Kidney capillary endothelial cell (primary cell): ENCODE data around the gene TGFBR2.
A peak's percentile ranks its signal among the peaks of the same experiment; 100 is the strongest.

Experiments
- DNase-seq: peaks from one replicate; pipeline ENCODE4 v3.0.0-alpha.2; 2018; ENCODE audit warnings: low spot score

TGFBR2 gene

GRCh38 chr3:30693470-30694120 lies 87.2 kb downstream of the TGFBR2 start:
- DNase-seq: peak; percentile 77

- no peak for DNase-seq
Observed at GRCh38 chr3:30694148-30694547, 87.7 kb downstream of the TGFBR2 start.

GRCh38 chr3:30694668-30695067 lies 88.3 kb downstream of the TGFBR2 start:
- no peak for DNase-seq

GRCh38 chr3:30695302-30696061 lies 89.1 kb downstream of the TGFBR2 start:
- no peak for DNase-seq

GRCh38 chr3:30696403-30696819 lies 90.0 kb downstream of the TGFBR2 start:
- DNase-seq: no peak

- DNase-seq: no peak
Observed at GRCh38 chr3:30696896-30697295, 90.5 kb downstream of the TGFBR2 start.

GRCh38 chr3:30698549-30698948 lies 92.1 kb downstream of the TGFBR2 start:
- DNase-seq: no peak

- DNase-seq: no peak
Observed at GRCh38 chr3:30699927-30700326, 93.5 kb downstream of the TGFBR2 start.

GRCh38 chr3:30700702-30701321 lies 94.4 kb downstream of the TGFBR2 start:
- no peak for DNase-seq

GRCh38 chr3:30702038-30702827 lies 95.8 kb downstream of the TGFBR2 start:
- DNase-seq: no peak

- DNase-seq: no peak
Observed at GRCh38 chr3:30702828-30703397, 96.5 kb downstream of the TGFBR2 start.

- DNase-seq: no peak
Observed at GRCh38 chr3:30704931-30705890, 98.8 kb downstream of the TGFBR2 start.

GRCh38 chr3:30707825-30708224 lies 101.4 kb downstream of the TGFBR2 start:
- DNase-seq: no peak

GRCh38 chr3:30708472-30708871 lies 102.1 kb downstream of the TGFBR2 start:
- DNase-seq: peak; percentile 67

- no peak for DNase-seq
Observed at GRCh38 chr3:30710017-30710416, 103.6 kb downstream of the TGFBR2 start.

- no peak for DNase-seq
Observed at GRCh38 chr3:30711151-30711550, 104.8 kb downstream of the TGFBR2 start.

- no peak for DNase-seq
Observed at GRCh38 chr3:30711867-30712266, 105.5 kb downstream of the TGFBR2 start.

- DNase-seq: no peak
Observed at GRCh38 chr3:30712991-30713390, 106.6 kb downstream of the TGFBR2 start.

GRCh38 chr3:30713885-30714503 lies 107.6 kb downstream of the TGFBR2 start:
- no peak for DNase-seq

GRCh38 chr3:30719536-30719935 lies 113.1 kb downstream of the TGFBR2 start:
- no peak for DNase-seq
